Naive thymus-derived CD4-positive, alpha-beta T cell (primary cell): ENCODE results near the gene FBXO36. TPM values are rescaled to one million over a fixed set of nuclear protein-coding genes. Genes with fewer than 3 reads are reported as not detected.
A peak's percentile ranks its signal among the peaks of the same experiment; 100 is the strongest.

Source experiments
- ATAC-seq: fragments of 150-1000 bp; cut with Tn5 transposase; 2 replicates; pipeline ENCODE4 v1.10.0; 2021; ENCODE audit warnings: mild to moderate bottlenecking, moderate library complexity
- CTCF ChIA-PET: fragments of 350-600 bp; sonication (Branson Sonifier 250); formaldehyde crosslinking; loops from one replicate; lab custom pipeline; 2021; ENCODE audit warnings: antibody characterized with exemption; lab: Charles Lee
- POLR2A ChIA-PET: fragments of 350-600 bp; sonication (Branson Sonifier 250); formaldehyde crosslinking; loops from one replicate; lab custom pipeline; 2021; ENCODE audit warnings: antibody characterized with exemption, inconsistent platforms; lab: Charles Lee
- DNase-seq, 9 donors: peaks; one replicate each; pipeline versions ENCODE4 v3.0.0 to v3.0.0-alpha.2; 2020 to 2022; ENCODE audit warnings: mixed read lengths in 1 of 9
- H3K27ac ChIP-seq: one replicate; pipeline ENCODE4 v1.7.0; 2013; ENCODE audit warnings: mild to moderate bottlenecking, low read depth, low read length, moderate library complexity
- H3K27me3 ChIP-seq, 2 donors: one replicate each; pipeline ENCODE4 v1.7.0; 2013; ENCODE audit warnings: low read length in 2 of 2, mild to moderate bottlenecking in 2 of 2, moderate library complexity in 2 of 2; ENCODE audit not compliant: control insufficient read depth in 2 of 2, insufficient read depth in 2 of 2
- H3K36me3 ChIP-seq, 3 experiments: 1 replicate in 2 of 3; 2 replicates in 1 of 3; pipeline ENCODE4 v1.7.0; 2013; ENCODE audit warnings: low read length in 3 of 3, mild to moderate bottlenecking in 3 of 3, moderate library complexity in 1 of 3; ENCODE audit not compliant: insufficient read depth in 3 of 3, control insufficient read depth in 2 of 3
- H3K4me1 ChIP-seq, 2 donors: one replicate each; pipeline ENCODE4 v1.7.0; 2013; ENCODE audit warnings: low read length in 2 of 2, mild to moderate bottlenecking in 2 of 2, moderate library complexity in 1 of 2; ENCODE audit not compliant: control insufficient read depth in 2 of 2, insufficient read depth in 2 of 2
- H3K4me3 ChIP-seq: 2 replicates; pipeline ENCODE4 v1.7.0; 2013; ENCODE audit warnings: mild to moderate bottlenecking, low read length
- H3K9me3 ChIP-seq, 3 experiments: 1 replicate in 2 of 3; 2 replicates in 1 of 3; pipeline ENCODE4 v1.7.0; 2013; ENCODE audit warnings: low read length in 3 of 3; ENCODE audit not compliant: control insufficient read depth in 2 of 3
- H3K27ac Mint-ChIP-seq, 9 donors: one replicate each; pipeline ENCODE4 v1.8.0; 2020 to 2022; ENCODE audit warnings: mixed read lengths in 9 of 9, mild to moderate bottlenecking in 8 of 9, moderate library complexity in 5 of 9, inconsistent platforms in 2 of 9
- H3K27me3 Mint-ChIP-seq, 5 donors: one replicate each; pipeline ENCODE4 v1.8.0; 2021 to 2022; ENCODE audit warnings: mixed read lengths in 5 of 5, mild to moderate bottlenecking in 1 of 5
- H3K36me3 Mint-ChIP-seq, 5 donors: one replicate each; pipeline ENCODE4 v1.8.0; 2020 to 2022; ENCODE audit warnings: mixed read lengths in 5 of 5, mild to moderate bottlenecking in 3 of 5, inconsistent platforms in 1 of 5
- H3K4me1 Mint-ChIP-seq, 7 donors: one replicate each; pipeline ENCODE4 v1.8.0; 2020 to 2022; ENCODE audit warnings: mixed read lengths in 7 of 7, mild to moderate bottlenecking in 3 of 7, inconsistent platforms in 1 of 7
- H3K4me3 Mint-ChIP-seq, 10 donors: one replicate each; pipeline ENCODE4 v1.8.0; 2020 to 2022; ENCODE audit warnings: mild to moderate bottlenecking in 10 of 10, mixed read lengths in 10 of 10, moderate library complexity in 6 of 10, inconsistent platforms in 2 of 10
- H3K9me3 Mint-ChIP-seq, 11 donors: one replicate each; pipeline ENCODE4 v1.8.0; 2020 to 2022; ENCODE audit warnings: mixed read lengths in 11 of 11, mild to moderate bottlenecking in 4 of 11, inconsistent platforms in 1 of 11, moderate library complexity in 1 of 11
- intact Hi-C, 2 donors: fragments of 100-400 bp; cut with micrococcal nuclease; formaldehyde crosslinking; loops; one replicate each; pipeline ENCODE4 v1.15.1; 2023
- polyA plus RNA-seq, 2 donors: library from polyadenylated mRNA; unstranded; fragments of 300-500 nt; fragmentation: Illumina TruSeq; gene quantifications; one replicate each; pipeline ENCODE4 v1.2.3, GENCODE V29; 2021
- total RNA-seq, 6 experiments: library from RNA in 5 of 6; stranded (reverse) in 5 of 6; gene quantifications; 1 replicate in 5 of 6; 2 replicates in 1 of 6; pipeline ENCODE4 v1.2.3 and lab custom pipeline; 2021 to 2026

The FBXO36 gene
- total and polyA plus RNA-seq, 7 experiments from 2014 or later = 0.51 to 1.8 (median 1.2) TPM

- no peak overlapping the region for H3K4me3 Mint-ChIP-seq
- H3K36me3 Mint-ChIP-seq = peaks cover 0 to 5% (median 0%) of the 10 kb centered on the region in 5 donors
- POLR2A ChIA-PET = interaction anchor here (0.6 kb wide), 1 partner anchor 13 kb away, joined by 4 read pairs; no protein-coding TSS in a partner anchor
- no peaks in the 10 kb centered on the region for H3K27me3 Mint-ChIP-seq
- H3K9me3 ChIP-seq = no peaks in the 10 kb centered on the region
- ATAC-seq = no peak
- H3K9me3 Mint-ChIP-seq = no peaks in the 10 kb centered on the region
- no peaks in the 10 kb centered on the region for H3K27me3 ChIP-seq
- intact Hi-C loops = loop anchor here in 1 of 2 donors (10.0 kb wide), 2 partner anchors 487 to 707 kb away; partner anchors contain the start of gene SP100
- H3K27ac ChIP-seq = no peak overlapping the region
- CTCF ChIA-PET = interaction anchor here (0.6 to 1.4 kb wide), 2 partner anchors 26 to 125 kb away, joined by 4 read pairs; no protein-coding TSS in a partner anchor
- H3K27ac Mint-ChIP-seq = no peak overlapping the region
- no peak overlapping the region for H3K4me3 ChIP-seq
- peaks cover 3 to 4% of the 10 kb centered on the region in 2 donors for H3K4me1 ChIP-seq
- peaks cover 5 to 28% (median 21%) of the 10 kb centered on the region in 7 donors for H3K4me1 Mint-ChIP-seq
- H3K36me3 ChIP-seq = no peaks in the 10 kb centered on the region
- DNase-seq = no peak
Observed at GRCh38 chr2:229927817-229928321, 5.6 kb downstream of the FBXO36 start.

DNA sequence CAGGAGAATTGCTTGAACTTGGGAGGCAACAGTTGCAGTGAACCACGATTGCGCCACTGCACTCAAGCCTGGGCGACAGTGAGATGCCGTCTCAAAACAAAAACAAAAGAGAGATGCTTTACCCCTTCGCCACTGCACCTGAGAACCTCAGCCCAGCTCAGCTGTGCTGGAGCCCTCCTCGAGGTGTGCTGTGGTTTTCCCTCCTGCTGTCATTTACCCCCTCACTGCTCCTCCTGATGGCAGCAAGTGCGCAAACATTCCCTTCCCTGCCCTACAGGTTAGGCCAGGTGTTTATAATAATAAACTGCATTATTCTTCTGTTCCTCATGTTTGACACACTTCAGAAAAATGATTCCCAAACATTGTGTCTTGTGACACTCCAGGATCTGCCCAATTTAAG, 8.4 kb downstream of the FBXO36 start:
- Mint-ChIP-seq H3K27ac (no peak overlapping the region), H3K36me3 (peaks cover 0 to 12% (median 4%) of the 10 kb centered on the region in 5 donors), H3K4me3 (no peak overlapping the region), H3K9me3 (peaks cover 0 to 3% (median 0%) of the 10 kb centered on the region in 11 donors), H3K4me1 (peaks cover 0 to 11% (median 7%) of the 10 kb centered on the region in 7 donors), H3K27me3 (no peaks in the 10 kb centered on the region)
- Histone ChIP-seq H3K36me3 (no peaks in the 10 kb centered on the region), H3K27ac (no peak overlapping the region), H3K4me3 (no peak overlapping the region), H3K27me3 (no peaks in the 10 kb centered on the region), H3K9me3 (no peaks in the 10 kb centered on the region), H3K4me1 (no peaks in the 10 kb centered on the region)
- ChIA-PET CTCF (interaction anchor here (0.5 kb wide), 1 partner anchor 19 kb away, joined by 3 read pairs; no protein-coding TSS in a partner anchor), POLR2A (interaction anchor here (0.8 kb wide), 1 partner anchor 9 kb away, joined by 3 read pairs; the partner anchor contains the start of gene TRIP12)
- DNase-seq = no peak
- intact Hi-C loops = no loop called here
- no peak for ATAC-seq

DNA sequence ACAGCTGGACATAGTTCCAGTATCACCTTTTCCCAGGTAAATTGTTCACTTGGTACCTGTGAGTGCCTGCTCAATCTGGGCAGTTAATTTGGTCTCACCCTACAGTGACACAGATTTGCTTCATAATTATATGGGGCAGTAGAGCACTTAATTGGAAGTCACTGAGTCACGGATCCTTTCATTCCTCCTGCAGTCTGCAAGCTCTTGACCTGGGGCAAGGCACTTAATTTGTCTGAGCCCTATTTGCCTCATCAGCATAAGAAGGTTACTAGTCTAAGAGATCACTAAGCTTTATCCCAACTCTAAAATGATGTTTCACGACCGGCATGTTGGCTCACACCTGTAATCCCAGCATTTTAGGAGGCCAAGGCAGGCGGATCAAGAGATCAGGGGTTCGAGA, 8.9 kb downstream of the FBXO36 start:
- Mint-ChIP-seq H3K27ac (no peak overlapping the region), H3K36me3 (peaks cover 0 to 15% (median 5%) of the 10 kb centered on the region in 5 donors), H3K27me3 (no peaks in the 10 kb centered on the region)

DNA sequence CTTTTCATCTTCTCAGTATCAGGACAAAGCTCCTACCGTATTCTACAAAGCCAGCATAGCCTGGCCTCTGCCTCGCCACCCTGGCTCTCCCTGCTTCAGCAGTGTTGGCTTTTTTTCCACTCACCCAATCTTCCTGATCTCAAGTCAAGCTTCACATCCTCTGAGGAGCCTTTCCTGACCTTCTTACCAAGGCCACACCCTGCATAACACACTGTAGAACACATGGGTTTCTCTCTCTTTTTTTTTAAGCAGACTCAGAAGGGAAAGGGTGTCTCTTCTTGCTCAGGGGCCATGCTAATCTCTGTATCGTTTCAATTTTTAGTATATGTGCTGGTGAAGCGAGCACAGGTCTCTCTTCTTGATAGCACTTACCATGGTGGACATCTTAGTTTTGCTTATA, 15.2 kb downstream of the FBXO36 start:
- Mint-ChIP-seq H3K9me3 (peaks cover 0 to 3% (median 0%) of the 10 kb centered on the region in 11 donors), H3K27me3 (no peaks in the 10 kb centered on the region), H3K4me1 (peaks cover 0 to 4% (median 0%) of the 10 kb centered on the region in 7 donors), H3K4me3 (no peak overlapping the region), H3K36me3 (peaks cover 0 to 17% (median 8%) of the 10 kb centered on the region in 5 donors), H3K27ac (no peak overlapping the region)
- Histone ChIP-seq H3K36me3 (no peaks in the 10 kb centered on the region), H3K27ac (no peak overlapping the region), H3K27me3 (no peaks in the 10 kb centered on the region), H3K4me1 (no peaks in the 10 kb centered on the region), H3K4me3 (no peak overlapping the region), H3K9me3 (no peaks in the 10 kb centered on the region)
- ChIA-PET CTCF (interaction anchor here (0.7 to 0.8 kb wide), 2 partner anchors 60 to 887 kb away, joined by 3 read pairs; no protein-coding TSS in a partner anchor), POLR2A (no interaction called here)
- ATAC-seq (no peak), DNase-seq (no peak)
- intact Hi-C loops = no loop called here

More for the DNA sequence above, 8.9 kb downstream of the FBXO36 start:
- Histone ChIP-seq H3K4me3 (no peak overlapping the region), H3K27me3 (no peaks in the 10 kb centered on the region), H3K27ac (no peak overlapping the region), H3K9me3 (no peaks in the 10 kb centered on the region), H3K36me3 (no peaks in the 10 kb centered on the region), H3K4me1 (no peaks in the 10 kb centered on the region)
- peaks cover 0 to 10% (median 7%) of the 10 kb centered on the region in 7 donors for H3K4me1 Mint-ChIP-seq
- H3K4me3 Mint-ChIP-seq = no peak overlapping the region
- ATAC-seq (no peak), DNase-seq (no peak)
- peaks cover 0 to 3% (median 0%) of the 10 kb centered on the region in 11 donors for H3K9me3 Mint-ChIP-seq
- ChIA-PET POLR2A (no interaction called here), CTCF (interaction anchor here (0.5 kb wide), 1 partner anchor 20 kb away, joined by 3 read pairs; no protein-coding TSS in a partner anchor)
- intact Hi-C loops = no loop called here

GRCh38 chr2:229942671-229943070, 20.4 kb downstream of the FBXO36 start:
- H3K9me3 ChIP-seq = no peaks in the 10 kb centered on the region
- no peaks in the 10 kb centered on the region for H3K27me3 ChIP-seq
- peak overlapping the region in 1 of 9 donors; percentile 65 for H3K27ac Mint-ChIP-seq
- no peak overlapping the region for H3K27ac ChIP-seq
- ChIA-PET CTCF (no interaction called here), POLR2A (no interaction called here)
- no peaks in the 10 kb centered on the region for H3K36me3 ChIP-seq
- peaks cover 0 to 2% (median 0%) of the 10 kb centered on the region in 11 donors for H3K9me3 Mint-ChIP-seq
- H3K4me3 Mint-ChIP-seq = no peak overlapping the region
- intact Hi-C loops = no loop called here
- H3K4me1 ChIP-seq = no peaks in the 10 kb centered on the region
- peaks cover 0 to 11% (median 8%) of the 10 kb centered on the region in 5 donors for H3K36me3 Mint-ChIP-seq
- H3K4me3 ChIP-seq = no peak overlapping the region
- DNase-seq = no peak
- H3K27me3 Mint-ChIP-seq = no peaks in the 10 kb centered on the region
- ATAC-seq = no peak
- peaks cover 0 to 6% (median 0%) of the 10 kb centered on the region in 7 donors for H3K4me1 Mint-ChIP-seq

DNA sequence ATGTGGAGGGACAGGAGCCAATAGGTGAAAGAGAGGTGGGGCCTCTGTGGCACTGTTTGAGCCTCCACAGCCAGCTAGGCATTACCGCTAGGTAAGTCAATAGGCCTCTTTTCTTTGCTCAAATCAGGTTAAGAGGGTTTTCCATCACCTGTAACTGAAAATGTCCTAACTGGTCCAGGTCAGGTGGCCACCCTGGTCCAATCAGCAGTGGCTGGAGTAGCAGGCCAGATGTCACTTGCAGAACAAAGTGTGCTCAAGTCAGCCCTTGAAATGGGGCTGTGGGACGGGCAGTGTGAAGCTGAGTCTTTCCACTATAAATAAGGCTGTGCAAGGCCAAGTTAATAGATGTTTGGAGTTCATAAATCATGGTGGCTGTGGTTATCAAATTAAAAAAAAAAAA, 20.9 kb downstream of the FBXO36 start:
- no peak overlapping the region for H3K4me3 Mint-ChIP-seq
- ChIA-PET CTCF (no interaction called here), POLR2A (no interaction called here)
- Histone ChIP-seq H3K27ac (no peak overlapping the region), H3K4me3 (no peak overlapping the region), H3K4me1 (no peaks in the 10 kb centered on the region), H3K9me3 (no peaks in the 10 kb centered on the region), H3K36me3 (no peaks in the 10 kb centered on the region), H3K27me3 (no peaks in the 10 kb centered on the region)
- DNase-seq (no peak), ATAC-seq (no peak)
- H3K4me1 Mint-ChIP-seq = peaks cover 0 to 4% (median 0%) of the 10 kb centered on the region in 7 donors
- H3K36me3 Mint-ChIP-seq = peaks cover 0 to 11% (median 8%) of the 10 kb centered on the region in 5 donors
- no peaks in the 10 kb centered on the region for H3K27me3 Mint-ChIP-seq
- no peak overlapping the region for H3K27ac Mint-ChIP-seq
- H3K9me3 Mint-ChIP-seq = peaks cover 0 to 2% (median 0%) of the 10 kb centered on the region in 11 donors
- intact Hi-C loops = no loop called here
